GM19463 (cell line): ENCODE results near the gene TRPV4.

Experiments used
- ATAC-seq: cut with Tn5 transposase; IDR thresholded peaks from one replicate; pipeline ENCODE4 v1.9.1; 2021; ENCODE audit warnings: mild to moderate bottlenecking, moderate library complexity; ENCODE audit not compliant: unreplicated experiment

TRPV4 gene

GRCh38 chr12:109829667-109830066 lies 3.5 kb downstream of the TRPV4 start:
- ATAC-seq = no peak

DNA sequence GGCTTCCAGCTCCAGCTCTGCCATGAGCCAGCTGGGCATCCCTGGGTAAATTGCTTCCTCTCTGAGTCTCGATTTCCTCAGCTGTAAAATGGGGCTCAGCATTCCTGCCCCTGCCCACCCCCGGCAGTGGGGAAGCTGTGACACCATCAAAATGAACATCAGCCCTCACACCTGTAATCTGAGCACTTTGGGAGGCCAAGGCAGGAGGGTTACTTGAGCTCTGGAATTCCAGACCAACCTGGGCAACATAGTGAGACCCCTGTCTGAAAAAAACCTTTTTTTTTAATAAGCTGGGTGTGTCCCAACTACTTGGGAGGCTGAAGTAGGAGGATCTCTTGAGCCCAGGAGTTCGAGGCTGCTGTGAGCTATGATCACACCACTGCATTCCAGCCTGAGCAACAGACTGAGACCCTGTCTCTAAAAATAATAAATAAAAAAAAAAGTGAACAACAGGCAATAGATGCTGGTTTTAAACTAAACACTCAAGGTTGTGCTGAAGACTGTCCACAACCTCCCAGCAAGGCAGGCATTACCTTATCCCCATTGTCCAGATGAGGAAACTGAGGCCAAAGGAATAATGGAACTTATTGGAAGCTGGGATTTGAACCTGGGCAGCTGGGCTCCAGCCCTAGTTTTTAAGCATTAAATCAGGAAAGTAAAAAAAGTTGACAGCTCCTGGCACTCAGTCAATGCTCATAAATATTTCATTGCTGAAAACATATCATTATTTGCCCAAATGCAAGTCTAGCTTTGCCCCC lies 4.3 kb downstream of the TRPV4 start:
- ATAC-seq = no peak

- ATAC-seq = no peak
Measured at GRCh38 chr12:109827566-109828550, 5.3 kb downstream of the TRPV4 start.

DNA sequence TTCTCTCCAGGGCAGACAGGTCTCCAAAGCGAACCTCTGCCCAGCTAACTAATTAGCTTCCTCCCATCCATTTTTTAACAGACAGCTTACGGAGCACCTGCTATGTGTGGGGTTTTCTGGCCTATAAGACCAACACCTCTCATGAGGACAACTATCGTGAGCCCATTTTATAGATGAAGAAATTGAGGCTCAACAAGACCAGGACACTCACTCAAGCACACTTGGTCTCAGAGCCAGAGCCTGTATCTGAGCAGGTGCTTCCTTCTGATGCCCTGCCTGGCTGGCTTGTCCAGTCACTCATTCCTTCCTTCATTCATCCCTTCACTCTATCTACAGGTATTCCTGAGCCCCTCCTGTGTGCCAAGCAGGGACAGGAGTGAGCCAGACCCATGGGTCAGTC lies 6.1 kb downstream of the TRPV4 start:
- no peak for ATAC-seq

GRCh38 chr12:109824731-109825130 lies 8.5 kb downstream of the TRPV4 start:
- ATAC-seq = no peak

- no peak for ATAC-seq
Measured at GRCh38 chr12:109822951-109823411, 10.2 kb downstream of the TRPV4 start.

- no peak for ATAC-seq
Measured at GRCh38 chr12:109822416-109822815, 10.8 kb downstream of the TRPV4 start.

DNA sequence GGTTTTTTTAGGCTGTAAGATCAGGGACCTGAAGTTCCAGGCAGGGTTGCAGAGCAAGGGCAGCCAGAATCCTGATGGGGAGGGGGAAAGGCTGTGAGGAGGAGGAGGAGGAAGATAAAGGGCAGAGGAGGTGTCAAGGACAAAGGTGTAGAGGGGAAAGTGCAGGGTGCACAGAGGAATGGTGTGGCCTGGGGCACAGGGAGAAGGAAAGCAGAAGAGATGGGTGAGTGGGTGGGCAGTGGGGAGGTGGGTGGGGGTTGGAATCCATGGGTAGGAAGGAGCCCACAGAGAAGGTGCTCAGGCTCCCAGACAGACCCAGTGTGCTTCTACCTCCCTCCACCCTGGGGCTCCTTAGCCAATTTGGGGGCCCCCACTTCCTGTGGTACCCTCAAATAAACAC lies 11.2 kb downstream of the TRPV4 start:
- no peak for ATAC-seq

DNA sequence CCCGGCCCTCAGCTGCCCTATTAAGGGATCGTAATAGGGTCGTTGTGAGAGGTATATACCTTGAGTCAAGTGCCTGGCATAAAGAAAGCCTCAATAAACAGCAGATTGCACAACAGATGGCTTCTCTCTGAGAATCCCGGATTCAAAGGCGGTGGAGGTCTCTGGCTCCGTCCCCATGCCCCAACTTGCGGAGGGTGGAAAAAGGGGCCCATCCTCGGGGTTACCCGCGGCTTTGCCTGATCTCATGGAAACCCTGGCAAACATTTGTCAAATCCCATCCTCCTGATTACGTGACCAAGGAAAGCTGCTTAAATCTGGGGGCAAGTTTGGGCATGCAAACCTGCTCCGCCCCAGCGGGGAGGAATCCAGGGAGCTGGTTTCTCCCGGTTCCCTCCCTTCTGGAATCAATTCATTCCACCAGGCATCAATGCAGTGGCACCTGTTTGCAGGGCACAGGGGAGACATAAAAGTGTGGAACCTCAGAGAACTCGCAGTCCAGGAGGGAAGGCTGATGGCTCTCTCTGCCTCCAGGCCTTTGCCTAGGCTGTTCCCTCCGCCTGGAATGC lies 12.3 kb downstream of the TRPV4 start:
- ATAC-seq = no peak

- ATAC-seq = no peak
Measured at GRCh38 chr12:109818905-109819500, 14.2 kb downstream of the TRPV4 start.

DNA sequence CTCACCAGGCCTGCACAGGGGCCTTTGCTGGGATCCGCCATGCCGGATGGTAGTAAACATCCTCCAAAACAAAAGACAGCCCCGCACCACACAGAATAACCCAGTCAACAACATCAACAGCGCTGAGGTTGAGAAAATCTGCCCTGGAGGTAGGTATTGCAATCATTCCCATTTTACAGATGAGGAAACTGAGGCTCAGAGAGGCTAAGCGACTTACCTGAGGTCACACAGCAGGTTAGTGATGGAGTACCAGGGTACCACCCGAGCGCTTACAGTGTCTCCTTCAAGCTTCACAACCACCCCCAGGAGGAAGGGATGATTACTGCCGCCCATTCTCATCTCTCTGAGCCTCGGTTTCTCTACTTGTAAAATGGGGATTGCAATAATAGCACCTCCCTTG lies 14.9 kb downstream of the TRPV4 start:
- no peak for ATAC-seq

- ATAC-seq = no peak
Measured at GRCh38 chr12:109817627-109818231, 15.5 kb downstream of the TRPV4 start.

DNA sequence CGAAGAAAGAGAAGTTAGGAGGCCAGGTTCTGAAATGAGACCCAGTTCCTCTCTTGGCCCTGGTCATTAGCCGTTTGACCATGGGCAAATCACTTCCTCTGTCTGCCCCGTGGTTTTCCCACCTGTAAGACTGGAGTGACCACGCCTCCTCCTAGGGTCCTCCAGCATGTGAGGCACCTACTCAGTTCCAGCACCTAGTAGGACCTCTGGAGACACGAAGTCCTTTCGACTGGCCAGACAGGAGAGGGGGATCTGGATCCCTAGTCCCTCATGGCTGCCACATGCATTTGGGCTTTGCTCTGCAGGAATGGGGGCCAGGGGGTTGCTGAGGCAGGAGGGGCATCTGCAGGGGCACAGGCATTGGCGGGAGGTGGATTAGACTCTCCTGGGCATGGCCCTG lies 16.3 kb downstream of the TRPV4 start:
- no peak for ATAC-seq

DNA sequence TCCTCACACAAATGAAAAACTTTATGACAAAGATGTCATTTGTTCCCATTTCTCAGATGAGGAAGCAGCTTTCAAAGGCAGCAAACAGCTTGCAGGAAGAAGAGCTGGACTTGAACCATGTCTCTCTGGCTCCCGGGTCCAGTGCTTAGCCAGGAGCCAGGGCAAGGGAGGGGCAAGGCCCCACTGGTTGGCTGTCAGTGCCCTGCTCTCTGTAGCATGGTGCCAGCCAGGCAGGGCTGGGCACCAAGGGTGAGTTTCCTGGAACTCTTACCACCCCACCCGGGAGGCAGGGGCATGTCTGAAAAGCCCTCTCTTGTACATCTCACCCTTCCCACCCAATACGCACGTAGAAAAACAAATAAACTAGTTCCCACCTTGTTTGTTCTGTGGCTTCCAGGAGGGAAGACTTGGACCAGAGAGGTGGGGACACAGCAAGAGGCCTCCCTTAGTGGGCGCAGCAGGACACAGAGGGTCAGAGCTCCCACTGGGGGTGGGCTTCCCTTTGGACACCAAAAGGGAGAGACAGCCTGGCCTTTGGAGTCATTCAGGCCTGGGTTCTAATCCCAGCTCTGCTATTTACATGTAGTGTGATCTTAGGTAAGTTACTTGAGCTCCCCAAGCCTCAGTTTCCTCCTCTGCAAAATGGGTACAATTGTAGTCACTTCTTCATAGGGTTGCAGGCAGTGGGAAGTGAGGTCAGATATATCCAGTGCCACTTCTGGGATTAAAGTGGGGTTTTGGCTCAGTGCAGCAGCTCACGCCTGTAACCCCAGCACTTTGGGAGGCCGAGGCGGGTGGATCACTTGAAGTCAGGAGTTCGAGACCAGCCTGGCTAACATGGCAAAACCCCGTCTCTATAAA lies 17.2 kb downstream of the TRPV4 start:
- ATAC-seq = no peak

DNA sequence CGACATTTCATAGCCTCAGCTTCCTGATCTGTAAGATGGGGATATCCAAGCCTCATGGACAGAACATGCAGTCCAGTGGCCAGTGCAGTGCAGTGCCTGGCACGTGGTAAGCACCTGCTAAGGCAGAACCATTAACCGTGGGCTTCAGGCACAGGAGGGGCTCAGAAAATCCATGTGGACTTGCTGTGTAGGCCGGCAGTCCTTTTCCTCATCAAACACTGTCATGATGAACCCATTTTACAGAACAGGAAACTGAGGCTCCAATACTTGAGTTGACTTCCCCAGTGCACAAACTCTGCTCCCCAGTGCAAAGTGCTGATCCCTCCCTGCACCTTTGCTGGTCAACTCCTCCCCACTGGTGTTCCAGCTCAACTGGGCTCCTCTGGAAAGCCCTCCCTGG lies 18.0 kb downstream of the TRPV4 start:
- ATAC-seq = no peak

DNA sequence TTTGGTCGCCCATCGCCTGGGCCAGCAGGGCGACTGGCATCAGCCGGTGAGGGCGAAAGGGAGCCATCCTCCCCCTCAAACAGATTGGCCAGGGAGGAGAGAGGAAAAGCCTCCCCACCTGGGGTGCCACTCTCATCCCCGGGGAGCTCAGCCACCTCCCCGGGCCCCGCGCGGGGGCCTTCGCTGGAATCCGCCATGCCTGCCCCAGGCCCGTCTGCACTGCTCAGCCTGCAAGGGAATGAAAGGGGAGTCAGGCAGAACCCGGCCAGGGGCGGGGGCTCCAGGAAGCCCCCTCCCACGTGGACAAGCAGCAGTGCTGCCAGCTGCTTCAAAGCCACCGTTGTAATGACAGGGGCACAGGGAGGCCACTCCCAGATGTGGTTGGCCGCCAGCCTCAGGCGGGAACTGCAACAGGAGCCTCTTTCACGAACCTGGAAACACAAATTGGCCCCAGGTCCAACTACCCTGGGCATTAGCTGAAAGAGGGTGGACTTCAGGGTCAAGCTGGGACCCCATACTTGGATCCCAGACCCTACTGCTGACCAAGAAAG lies 18.5 kb downstream of the TRPV4 start:
- no peak for ATAC-seq

- no peak for ATAC-seq
Measured at GRCh38 chr12:109813810-109814416, 19.3 kb downstream of the TRPV4 start.

GRCh38 chr12:109811624-109811995 lies 21.6 kb downstream of the TRPV4 start:
- no peak for ATAC-seq

DNA sequence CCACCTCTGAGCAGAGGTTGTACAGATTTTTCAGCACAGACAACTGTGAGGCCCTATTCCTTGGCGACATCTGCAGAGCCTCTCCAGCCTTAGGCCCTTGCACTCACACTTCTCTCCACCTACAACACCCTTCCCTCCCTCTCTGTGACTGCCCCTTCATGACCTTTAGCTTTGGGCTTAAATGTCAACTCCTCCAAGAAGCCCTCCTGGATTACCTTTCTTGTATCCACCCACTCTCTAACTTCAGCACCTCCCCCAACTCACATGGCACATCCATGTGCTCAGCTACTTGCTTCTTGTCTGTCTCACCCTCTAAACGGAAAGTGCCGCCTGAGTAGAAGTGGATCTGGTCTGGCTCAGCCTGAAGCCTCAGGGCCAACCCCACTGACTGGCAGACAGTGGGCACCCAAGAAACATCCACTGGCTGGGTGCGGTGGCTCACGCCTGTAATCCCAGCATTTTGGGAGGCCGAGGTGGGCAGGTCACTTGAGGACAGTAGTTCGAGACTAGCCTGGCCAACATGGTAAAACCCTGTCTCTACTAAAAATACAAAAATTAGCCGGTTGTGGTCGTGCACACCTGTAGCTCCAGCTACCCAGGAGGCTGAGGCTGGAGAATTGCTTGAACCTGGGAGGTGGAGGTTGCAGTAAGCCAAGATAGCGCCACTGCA lies 22.1 kb downstream of the TRPV4 start:
- no peak for ATAC-seq
